Liver (tissue), 9 donors: Measurements from ENCODE around the gene ABCB9. TPM values are rescaled to one million over a fixed set of nuclear protein-coding genes. Genes with fewer than 3 reads are reported as not detected.
A peak's percentile ranks its signal among the peaks of the same experiment; 100 is the strongest.

Source experiments
- DNase-seq: peaks from one replicate; pipeline ENCODE4 v3.0.0-alpha.2; 2017; ENCODE audit warnings: low spot score
- H3K27ac ChIP-seq, 2 donors: one replicate each; pipeline ENCODE4 v1.7.0; 2013; ENCODE audit warnings: inconsistent platforms in 2 of 2, low read length in 2 of 2, control low read depth in 1 of 2, low read depth in 1 of 2, mild to moderate bottlenecking in 1 of 2
- H3K27me3 ChIP-seq, 4 donors: one replicate each; pipeline versions ENCODE4 v1.6.1 to v1.7.0; 2013; ENCODE audit warnings: low read length in 3 of 4, inconsistent platforms in 1 of 4, mild to moderate bottlenecking in 1 of 4, moderate library complexity in 1 of 4; ENCODE audit not compliant: control insufficient read depth in 4 of 4, insufficient read depth in 4 of 4
- H3K36me3 ChIP-seq, 4 donors: one replicate each; pipeline versions ENCODE4 v1.6.1 to v1.7.0; 2013; ENCODE audit warnings: low read length in 3 of 4, mild to moderate bottlenecking in 3 of 4, low read depth in 1 of 4, moderate library complexity in 1 of 4; ENCODE audit not compliant: control insufficient read depth in 4 of 4, insufficient read depth in 3 of 4
- H3K4me1 ChIP-seq, 4 donors: one replicate each; pipeline versions ENCODE4 v1.6.1 to v1.7.0; 2013; ENCODE audit warnings: low read length in 3 of 4, mild to moderate bottlenecking in 3 of 4, moderate library complexity in 1 of 4; ENCODE audit not compliant: control insufficient read depth in 4 of 4, insufficient read depth in 4 of 4
- H3K4me3 ChIP-seq, 3 donors: one replicate each; pipeline versions ENCODE4 v1.6.1 to v1.7.0; 2013; ENCODE audit warnings: low read length in 3 of 3, control low read depth in 1 of 3, low read depth in 1 of 3, mild to moderate bottlenecking in 1 of 3
- H3K9ac ChIP-seq, 2 donors: one replicate each; pipeline ENCODE4 v1.7.0; 2013; ENCODE audit warnings: low read length in 2 of 2, mild to moderate bottlenecking in 2 of 2, moderate library complexity in 2 of 2, control low read depth in 1 of 2, low read depth in 1 of 2
- H3K9me3 ChIP-seq, 4 donors: one replicate each; pipeline versions ENCODE4 v1.6.1 to v1.7.0; 2013; ENCODE audit warnings: low read length in 3 of 4; ENCODE audit not compliant: control insufficient read depth in 4 of 4
- CTCF ChIP-seq: fragments of 150-350 bp; IDR thresholded peaks from 2 replicates; pipeline ENCODE4 v1.5.1; 2017; ENCODE audit warnings: improper control_type of control experiment, low read depth, low read length; ENCODE audit not compliant: missing input control
- EGR1 ChIP-seq, 2 donors: IDR thresholded peaks; 2 replicates each; pipeline ENCODE4 v1.6.1; 2016 to 2018; ENCODE audit warnings: antibody characterized with exemption in 2 of 2, low read depth in 2 of 2
- FOXA1 ChIP-seq: IDR thresholded peaks from 2 replicates; pipeline ENCODE4 v1.6.1; 2016; ENCODE audit warnings: antibody characterized with exemption
- GABPA ChIP-seq, 2 donors: IDR thresholded peaks in 1 of 2; conservative IDR thresholded peaks in 1 of 2; 2 replicates each; pipeline ENCODE4 v1.6.1; 2016; ENCODE audit warnings: antibody characterized with exemption in 2 of 2, mild to moderate bottlenecking in 1 of 2, moderate library complexity in 1 of 2
- JUND ChIP-seq, 2 donors: IDR thresholded peaks; 2 replicates each; pipeline ENCODE4 v1.6.1; 2016; ENCODE audit warnings: antibody characterized with exemption in 2 of 2
- MAX ChIP-seq: IDR thresholded peaks from 2 replicates; pipeline ENCODE4 v1.6.1; 2016; ENCODE audit warnings: antibody characterized with exemption
- NR2F2 ChIP-seq: IDR thresholded peaks from 2 replicates; pipeline ENCODE4 v1.6.1; 2016; ENCODE audit warnings: antibody characterized with exemption
- RAD21 ChIP-seq, 2 donors: IDR thresholded peaks; 2 replicates each; pipeline ENCODE4 v1.6.1; 2016; ENCODE audit warnings: antibody characterized with exemption in 2 of 2, mild to moderate bottlenecking in 2 of 2
- REST ChIP-seq: IDR thresholded peaks from 2 replicates; pipeline ENCODE4 v1.6.1; 2016; ENCODE audit warnings: antibody characterized with exemption, mild to moderate bottlenecking
- TAF1 ChIP-seq: conservative IDR thresholded peaks from 2 replicates; pipeline ENCODE4 v1.6.1; 2016; ENCODE audit warnings: antibody characterized with exemption, mild to moderate bottlenecking
- YY1 ChIP-seq: IDR thresholded peaks from 2 replicates; pipeline ENCODE4 v1.6.1; 2016; ENCODE audit warnings: antibody characterized with exemption, mild to moderate bottlenecking
- WGBS: extraction: QIAGEN DNeasy Blood & Tissue Kit; methylation state at CpG from one replicate; pipeline ENCODE4 v1.1.7; 2013; 5-methylcytosine and 5-hydroxymethylcytosine counted together
- polyA plus RNA-seq, 2 donors: library from polyadenylated mRNA; stranded (reverse) in 1 of 2; unstranded in 1 of 2; fragments of 200-250 nt in 1 of 2; fragments of >200 nt in 1 of 2; fragmentation: Nextera tagmentation in 1 of 2; extraction: Ambion mirVana in 1 of 2; gene quantifications; one replicate each; pipeline versions ENCODE4 v1.2.1 to v1.2.3, GENCODE V29; 2013 to 2015
- total RNA-seq, 2 donors: library from RNA; depleted of rRNA; stranded (reverse); fragments of >200 nt; gene quantifications; one replicate each; pipeline ENCODE4 v1.2.3, GENCODE V29; 2014
- donor health status: healthy.
- donor health status: healthy.
- donor health status: healthy.
- donor health status: healthy.
- donor health status: healthy.

Gene ABCB9
- total and polyA plus RNA-seq, 4 donors = 0.29 to 3.3 (median 1.3) TPM

GRCh38 chr12:122968104-122968503 lies 1.8 kb upstream of the ABCB9 start (continued):
- TF ChIP-seq REST = no peak

- Histone ChIP-seq H3K36me3 (no peaks in the 10 kb centered on the region), H3K27me3 (no peaks in the 10 kb centered on the region), H3K4me3 (no peak overlapping the region), H3K4me1 (peaks cover 3 to 8% (median 6%) of the 10 kb centered on the region in 4 donors), H3K27ac (no peak overlapping the region), H3K9me3 (no peaks in the 10 kb centered on the region), H3K9ac (no peak overlapping the region)
- peak; percentile 1 for TF ChIP-seq CTCF
- TF ChIP-seq MAX = no peak
- DNase-seq = no peak
- WGBS = 70% methylated on average over 15 of the region's 15 CpGs
Measured at GRCh38 chr12:122966743-122967550, 684 bp upstream of the ABCB9 start.

- Histone ChIP-seq H3K9me3 (no peaks in the 10 kb centered on the region), H3K27me3 (no peaks in the 10 kb centered on the region), H3K4me1 (peaks cover 3 to 10% (median 8%) of the 10 kb centered on the region in 4 donors), H3K27ac (no peak overlapping the region), H3K4me3 (no peak overlapping the region), H3K36me3 (no peaks in the 10 kb centered on the region), H3K9ac (no peak overlapping the region)
- WGBS = 84% methylated on average over 12 of the region's 12 CpGs
- no peak for TF ChIP-seq NR2F2
- no peak for TF ChIP-seq REST
- TF ChIP-seq JUND (IDR thresholded peaks at IDR 0.05) = no peak
- TF ChIP-seq CTCF = no peak
- no peak for TF ChIP-seq GABPA (IDR thresholded peaks at IDR 0.05 in 1 of 2, conservative IDR thresholded peaks at IDR 0.05 in 1 of 2)
- TF ChIP-seq YY1 = no peak
- no peak for TF ChIP-seq TAF1
- no peak for TF ChIP-seq RAD21 (IDR thresholded peaks at IDR 0.05)
- TF ChIP-seq FOXA1 = no peak
- TF ChIP-seq EGR1 (IDR thresholded peaks at IDR 0.05; ENCODE audit: low read depth in 2 of 2) = no peak
- DNase-seq = no peak
Measured at GRCh38 chr12:122965321-122965751, 927 bp downstream of the ABCB9 start.
